Endothelial cell of umbilical vein (primary cell): ENCODE measurements around the gene MIS18A. TPM values are rescaled to one million over a fixed set of nuclear protein-coding genes. Genes with fewer than 3 reads are reported as not detected.

Source experiments
- BruUV-seq: library from RNA; stranded (reverse); fragments of 400-500 nt; replicated peaks from 2 replicates; lab custom pipeline; 2021; lab: Mats Ljungman, UMichigan
- CTCF ChIA-PET: fragments of 300-600, 350-600 bp; sonication (Branson Sonifier 250); formaldehyde crosslinking; loops from one replicate; lab custom pipeline; 2021; ENCODE audit warnings: antibody characterized with exemption, inconsistent platforms; lab: Charles Lee
- POLR2A ChIA-PET: fragments of 300-600, 350-600 bp; sonication (Branson Sonifier 250); formaldehyde crosslinking; loops from one replicate; lab custom pipeline; 2021; ENCODE audit warnings: antibody characterized with exemption, inconsistent platforms; lab: Charles Lee
- DNase-seq: peaks from one replicate; pipeline ENCODE4 v3.0.0-alpha.2; 2011; ENCODE audit warnings: low read depth, low spot score
- FAIRE-seq: peaks from 2 replicates; lab custom pipeline; 2011; peaks lifted over from hg19 to GRCh38; lab: Jason Lieb, UNC
- H2AFZ ChIP-seq: 2 replicates; pipeline ENCODE4 v1.6.0; 2012; ENCODE audit warnings: low read depth, low read length, control low read depth, inconsistent platforms
- H3K27ac ChIP-seq: 2 replicates; pipeline ENCODE4 v1.5.1; 2011; ENCODE audit warnings: low read depth, mild to moderate bottlenecking, control low read depth, low read length, moderate library complexity; ENCODE audit not compliant: insufficient read depth
- H3K27me3 ChIP-seq, 2 experiments: 2 replicates each; pipeline versions ENCODE4 v1.6.0 to v1.6.1; 2011; ENCODE audit warnings: low read length in 2 of 2, mixed read lengths in 1 of 2; ENCODE audit not compliant: control insufficient read depth in 2 of 2, insufficient read depth in 2 of 2
- H3K36me3 ChIP-seq, 2 experiments: 2 replicates in 1 of 2; 3 replicates in 1 of 2; pipeline ENCODE4 v1.5.1; 2011; ENCODE audit warnings: low read length in 2 of 2, mild to moderate bottlenecking in 1 of 2, moderate library complexity in 1 of 2; ENCODE audit not compliant: control insufficient read depth in 2 of 2, insufficient read depth in 2 of 2; ENCODE audit errors: extremely low read depth in 1 of 2
- H3K4me1 ChIP-seq: 3 replicates; pipeline ENCODE4 v1.5.1; 2011; ENCODE audit warnings: mild to moderate bottlenecking, low read length; ENCODE audit not compliant: control insufficient read depth, insufficient read depth; ENCODE audit errors: extremely low read depth
- H3K4me2 ChIP-seq: 2 replicates; pipeline ENCODE4 v1.6.1; 2011; ENCODE audit warnings: low read length, control low read depth, mixed read lengths; ENCODE audit not compliant: insufficient read depth
- H3K4me3 ChIP-seq, 3 experiments: fragments of 200-600 bp in 1 of 3; sonication (generic), shearing (Covaris generic) in 1 of 3; replicated peaks in 1 of 3; 2 replicates each; pipeline ENCODE4 v1.5.1; 2011 to 2016; ENCODE audit warnings: control low read depth in 3 of 3, low read length in 3 of 3, mild to moderate bottlenecking in 2 of 3, inconsistent platforms in 1 of 3, low read depth in 1 of 3, moderate library complexity in 1 of 3; ENCODE audit not compliant: insufficient read depth in 1 of 3
- H3K79me2 ChIP-seq: 2 replicates; pipeline ENCODE4 v1.6.0; 2012; ENCODE audit warnings: low read length, inconsistent platforms; ENCODE audit not compliant: control insufficient read depth, insufficient read depth
- H3K9ac ChIP-seq: replicated peaks from 2 replicates; pipeline ENCODE3; 2011; ENCODE audit warnings: low read length, control low read depth; ENCODE audit not compliant: insufficient read depth; ENCODE audit errors: extremely low read depth
- H3K9me1 ChIP-seq: replicated peaks from 3 replicates; pipeline ENCODE4 v1.6.0; 2011; ENCODE audit warnings: mild to moderate bottlenecking, low read length; ENCODE audit not compliant: control insufficient read depth, insufficient read depth; ENCODE audit errors: extremely low read depth
- H3K9me3 ChIP-seq: replicated peaks from 2 replicates; pipeline ENCODE4 v1.5.1; 2012; ENCODE audit warnings: low read length, inconsistent platforms; ENCODE audit not compliant: control insufficient read depth, insufficient read depth
- H4K20me1 ChIP-seq: replicated peaks from 2 replicates; pipeline ENCODE3; 2011; ENCODE audit warnings: mild to moderate bottlenecking, low read length; ENCODE audit not compliant: control insufficient read depth, insufficient read depth; ENCODE audit errors: extremely low read depth
- CTCF ChIP-seq, 2 donors: IDR thresholded peaks; 1 replicate in 1 of 2; 2 replicates in 1 of 2; pipeline ENCODE4 v1.5.1; 2011; ENCODE audit warnings: low read length in 2 of 2, mild to moderate bottlenecking in 2 of 2, moderate library complexity in 2 of 2, control low read depth in 1 of 2, inconsistent platforms in 1 of 2, low read depth in 1 of 2; ENCODE audit not compliant: insufficient read depth in 1 of 2; ENCODE audit errors: extremely low read depth in 1 of 2
- EZH2 ChIP-seq: IDR thresholded peaks from 2 replicates; pipeline ENCODE4 v1.6.1; 2012; ENCODE audit warnings: borderline replicate concordance, low read depth, mild to moderate bottlenecking, moderate library complexity, low read length, inconsistent platforms; ENCODE audit not compliant: severe bottlenecking
- FOS ChIP-seq: IDR thresholded peaks from 2 replicates; pipeline ENCODE4 v1.6.1; 2011; ENCODE audit warnings: mild to moderate bottlenecking, low read length, moderate library complexity, borderline replicate concordance; ENCODE audit not compliant: insufficient read depth
- GATA2 ChIP-seq: IDR thresholded peaks from 2 replicates; pipeline ENCODE4 v1.7.0; 2011; ENCODE audit warnings: low read depth, mild to moderate bottlenecking, moderate library complexity, mixed read lengths, low read length; ENCODE audit not compliant: insufficient read length, insufficient read depth
- JUN ChIP-seq: IDR thresholded peaks from 2 replicates; pipeline ENCODE4 v1.6.1; 2011; ENCODE audit warnings: borderline replicate concordance, low read depth; ENCODE audit not compliant: insufficient read length, insufficient read depth
- MAX ChIP-seq: IDR thresholded peaks from 2 replicates; pipeline ENCODE4 v1.6.1; 2011; ENCODE audit not compliant: insufficient read depth, insufficient read length
- MYC ChIP-seq: IDR thresholded peaks from one replicate; pipeline ENCODE4 v1.6.1; 2011; ENCODE audit warnings: mild to moderate bottlenecking, low read depth, low read length
- POLR2A ChIP-seq: IDR thresholded peaks from 2 replicates; pipeline ENCODE4 v1.6.1; 2012; ENCODE audit warnings: low read depth, mild to moderate bottlenecking, control low read depth, low read length
- POLR2AphosphoS5 ChIP-seq: IDR thresholded peaks from 2 replicates; pipeline ENCODE4 v1.6.1; 2012; ENCODE audit warnings: low read depth, mild to moderate bottlenecking, control low read depth, low read length, moderate library complexity; ENCODE audit not compliant: insufficient read depth
- dilution Hi-C: fragments of 300-500 bp; cut with MboI; formaldehyde crosslinking; loops from one replicate; pipeline ENCODE4 v1.15.0; 2019; ENCODE audit warnings: low sequenced_read_pairs; ENCODE audit not compliant: extremely low pct_ligation_motif_present
- intact Hi-C: fragments of 100-400 bp; cut with micrococcal nuclease; formaldehyde crosslinking; loops from one replicate; pipeline ENCODE4 v1.10.0; 2022
- polyA plus RNA-seq, 4 experiments: library from polyadenylated mRNA; depleted of rRNA in 3 of 4; stranded (reverse) in 3 of 4; unstranded in 1 of 4; fragments of >200 nt; gene quantifications; 2 replicates each; pipeline versions ENCODE4 v1.2.1 to v1.2.3, GENCODE V29; 2011 to 2012; ENCODE audit warnings: missing spikeins in 1 of 4
- total RNA-seq: library from RNA; stranded (reverse); gene quantifications from 2 replicates; pipeline ENCODE4 v1.2.3, GENCODE V29; 2021

Gene MIS18A
- total and polyA plus RNA-seq, 2 donors (not counting 3 experiments of a cell fraction or from before 2014, with no cell fraction given): 7.9 to 19.7 TPM

GRCh38 chr21:32246571-32247140, 32.2 kb downstream of the MIS18A start:
- no peak for FAIRE-seq
- ChIA-PET POLR2A (no interaction called here), CTCF (interaction anchor here (3.8 kb wide), 1 partner anchor 11 kb away, joined by 21 read pairs; no protein-coding TSS in a partner anchor)
- Histone ChIP-seq H3K9me1 (no peaks in the 10 kb centered on the region), H3K4me3 (no peak overlapping the region), H3K79me2 (no peaks in the 10 kb centered on the region), H3K9ac (no peak overlapping the region), H4K20me1 (no peaks in the 10 kb centered on the region), H3K4me2 (no peak overlapping the region), H3K9me3 (no peaks in the 10 kb centered on the region), H3K27ac (no peak overlapping the region), H2AFZ (no peak overlapping the region), H3K36me3 (no peaks in the 10 kb centered on the region), H3K27me3 (peaks cover 0 to 3% of the 10 kb centered on the region in 2 experiments), H3K4me1 (peaks cover 13% of the 10 kb centered on the region)
- intact Hi-C loops: no loop called here
- TF ChIP-seq GATA2 (no peak), EZH2 (no peak), POLR2AphosphoS5 (no peak), FOS (no peak), MYC (no peak), MAX (no peak), JUN (no peak), CTCF (IDR thresholded peaks at IDR 0.05; ENCODE audit: extremely low read depth in 1 of 2, insufficient read depth in 1 of 2, low read depth in 1 of 2, low read length in 2 of 2) (no peak), POLR2A (no peak)
- no TSS peak for BruUV-seq
- dilution Hi-C loops: no loop called here
- no peak for DNase-seq
